ENCODE measurements around the gene EEF1A2.

EEF1A2 gene

GRCh38 chr20:63470410-63470809, 28.5 kb downstream of the EEF1A2 start:
- Histone ChIP-seq H3K36me3 (ENCODE audit: insufficient read depth, low read length) (no peaks in the 10 kb centered on the region), H3K9me3 (ENCODE audit: insufficient read depth, low read length, severe bottlenecking) (no peaks in the 10 kb centered on the region), H3K27ac (ENCODE audit: low read length) (no peak overlapping the region), H3K27me3 (ENCODE audit: insufficient read depth, low read length, poor library complexity) (no peaks in the 10 kb centered on the region), H3K4me3 (ENCODE audit: low read depth in 1 of 2, low read length in 2 of 2) (no peak overlapping the region), H4K20me1 (ENCODE audit: insufficient read depth, low read length) (peaks cover 18% of the 10 kb centered on the region), H3K79me2 (ENCODE audit: insufficient read depth, low read length) (no peaks in the 10 kb centered on the region), H3K9ac (ENCODE audit: low read depth, low read length) (no peak overlapping the region), H3K4me1 (ENCODE audit: insufficient read depth, low read length) (no peaks in the 10 kb centered on the region), H3K4me2 (ENCODE audit: insufficient read depth, low read length) (no peak overlapping the region), H2AFZ (ENCODE audit: low read depth, low read length) (no peak overlapping the region)
- DNase-seq, result no peak
- no peak for ATAC-seq (ENCODE audit: insufficient read depth, low read depth)
- TF ChIP-seq CTCF (IDR thresholded peaks at IDR 0.05; ENCODE audit: borderline replicate concordance, extremely low read depth, low read length, poor library complexity, severe bottlenecking), result no peak
- TF ChIP-seq EZH2 (IDR thresholded peaks at IDR 0.05; ENCODE audit: borderline replicate concordance, low read depth, low read length, severe bottlenecking), result no peak

GRCh38 chr20:63469713-63470101, 29.2 kb downstream of the EEF1A2 start:
- Histone ChIP-seq H4K20me1 (ENCODE audit: insufficient read depth, low read length) (peaks cover 18% of the 10 kb centered on the region), H3K79me2 (ENCODE audit: insufficient read depth, low read length) (no peaks in the 10 kb centered on the region), H3K4me2 (ENCODE audit: insufficient read depth, low read length) (no peak overlapping the region), H3K27me3 (ENCODE audit: insufficient read depth, low read length, poor library complexity) (no peaks in the 10 kb centered on the region), H3K9ac (ENCODE audit: low read depth, low read length) (no peak overlapping the region), H3K4me1 (ENCODE audit: insufficient read depth, low read length) (no peaks in the 10 kb centered on the region), H3K36me3 (ENCODE audit: insufficient read depth, low read length) (no peaks in the 10 kb centered on the region), H3K4me3 (ENCODE audit: low read depth in 1 of 2, low read length in 2 of 2) (no peak overlapping the region), H2AFZ (ENCODE audit: low read depth, low read length) (no peak overlapping the region), H3K27ac (ENCODE audit: low read length) (no peak overlapping the region), H3K9me3 (ENCODE audit: insufficient read depth, low read length, severe bottlenecking) (no peaks in the 10 kb centered on the region)
- TF ChIP-seq EZH2 (IDR thresholded peaks at IDR 0.05; ENCODE audit: borderline replicate concordance, low read depth, low read length, severe bottlenecking) (no peak), CTCF (IDR thresholded peaks at IDR 0.05; ENCODE audit: borderline replicate concordance, extremely low read depth, low read length, poor library complexity, severe bottlenecking) (no peak)
- ATAC-seq (ENCODE audit: insufficient read depth, low read depth) (no peak), DNase-seq (no peak)

DNA sequence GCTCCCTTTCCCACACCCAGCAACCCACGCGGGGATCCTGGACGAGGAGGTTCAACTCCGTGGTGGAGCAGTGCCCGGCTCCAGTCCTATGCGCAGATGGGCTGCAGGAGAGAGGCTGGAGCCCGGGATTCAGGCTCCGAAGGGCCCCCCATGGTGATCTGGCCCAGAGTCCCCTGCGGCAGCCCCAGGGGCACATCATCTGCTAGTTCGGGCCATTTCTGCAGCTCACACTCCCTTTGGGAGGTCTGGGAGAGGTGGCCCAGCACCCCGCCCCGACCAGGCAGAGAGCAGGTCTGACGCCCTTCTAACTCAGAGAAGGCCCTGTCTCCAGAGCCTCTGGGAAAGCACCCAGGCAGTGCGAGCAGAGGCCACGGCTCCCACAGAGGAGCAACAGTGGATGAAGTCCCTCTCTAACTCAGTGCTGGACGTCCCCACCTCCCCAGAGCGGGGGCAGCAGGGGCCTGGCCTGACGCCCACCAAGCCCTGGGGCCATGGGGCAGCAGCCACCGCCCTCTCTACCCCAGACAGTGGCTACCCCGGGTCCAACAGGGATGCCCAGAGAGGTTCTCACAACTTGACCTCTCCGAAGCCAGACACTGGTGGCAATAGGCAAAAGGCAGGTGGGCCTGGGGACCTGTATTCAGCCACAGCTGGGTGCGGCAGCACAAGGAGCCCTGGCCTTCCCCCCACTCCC, 29.7 kb downstream of the EEF1A2 start:
- no peaks in the 10 kb centered on the region for H3K79me2 ChIP-seq (ENCODE audit: insufficient read depth, low read length)
- H3K4me3 ChIP-seq (ENCODE audit: low read depth in 1 of 2, low read length in 2 of 2), result no peak overlapping the region
- no peaks in the 10 kb centered on the region for H3K36me3 ChIP-seq (ENCODE audit: insufficient read depth, low read length)
- no peak for ATAC-seq (ENCODE audit: insufficient read depth, low read depth)
- H3K9ac ChIP-seq (ENCODE audit: low read depth, low read length), result no peak overlapping the region
- no peak overlapping the region for H3K27ac ChIP-seq (ENCODE audit: low read length)
- peaks cover 22% of the 10 kb centered on the region for H4K20me1 ChIP-seq (ENCODE audit: insufficient read depth, low read length)
- H2AFZ ChIP-seq (ENCODE audit: low read depth, low read length), result no peak overlapping the region
- no peak overlapping the region for H3K4me2 ChIP-seq (ENCODE audit: insufficient read depth, low read length)
- H3K4me1 ChIP-seq (ENCODE audit: insufficient read depth, low read length), result no peaks in the 10 kb centered on the region
- no peak for DNase-seq
- H3K27me3 ChIP-seq (ENCODE audit: insufficient read depth, low read length, poor library complexity), result no peaks in the 10 kb centered on the region
- TF ChIP-seq EZH2 (IDR thresholded peaks at IDR 0.05; ENCODE audit: borderline replicate concordance, low read depth, low read length, severe bottlenecking), result no peak
- no peak for TF ChIP-seq CTCF (IDR thresholded peaks at IDR 0.05; ENCODE audit: borderline replicate concordance, extremely low read depth, low read length, poor library complexity, severe bottlenecking)
- H3K9me3 ChIP-seq (ENCODE audit: insufficient read depth, low read length, severe bottlenecking), result no peaks in the 10 kb centered on the region

All from DND-41 (cell line).